Stimulated activated CD4-positive, alpha-beta T cell treated with anti-CD3 and anti-CD28 coated beads, Interleukin-1b, Interleukin-23, amount 100 ng/mL, for 4 hours (primary cell): ENCODE measurements around the gene SKI.

Source experiments
- DNase-seq, 2 donors: peaks; one replicate each; pipeline ENCODE4 v3.0.0-alpha.2; 2020; ENCODE audit warnings: low read depth in 2 of 2

Gene SKI

DNA sequence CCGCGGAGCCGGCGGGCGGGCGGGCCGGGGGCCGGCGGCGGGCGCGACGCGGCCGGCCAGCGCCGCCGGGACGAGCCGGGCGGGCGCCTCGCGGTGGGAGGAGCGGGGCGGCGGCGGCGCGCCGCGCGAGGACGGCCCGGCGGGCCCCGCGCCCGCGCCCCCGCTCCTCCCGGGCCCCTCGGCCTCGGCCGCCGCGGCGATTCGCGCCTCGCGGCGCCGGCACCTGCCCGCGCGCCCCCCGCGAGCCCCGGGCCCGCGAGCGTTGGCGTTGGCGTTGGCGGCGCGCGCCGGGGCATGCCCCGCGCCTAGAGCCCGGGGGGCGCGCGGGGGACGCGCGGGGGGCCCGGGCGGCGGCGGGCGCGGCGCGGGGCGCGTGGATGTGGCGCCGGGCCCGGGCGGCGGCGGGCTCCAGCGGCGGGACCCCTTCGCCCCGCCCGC, at the start of gene SKI:
TSS of gene SKI (plus strand) at position 163 of the 438 bp plus-strand sequence. CDS start 448 bp downstream, outside the sequence.
- no peak for DNase-seq

DNA sequence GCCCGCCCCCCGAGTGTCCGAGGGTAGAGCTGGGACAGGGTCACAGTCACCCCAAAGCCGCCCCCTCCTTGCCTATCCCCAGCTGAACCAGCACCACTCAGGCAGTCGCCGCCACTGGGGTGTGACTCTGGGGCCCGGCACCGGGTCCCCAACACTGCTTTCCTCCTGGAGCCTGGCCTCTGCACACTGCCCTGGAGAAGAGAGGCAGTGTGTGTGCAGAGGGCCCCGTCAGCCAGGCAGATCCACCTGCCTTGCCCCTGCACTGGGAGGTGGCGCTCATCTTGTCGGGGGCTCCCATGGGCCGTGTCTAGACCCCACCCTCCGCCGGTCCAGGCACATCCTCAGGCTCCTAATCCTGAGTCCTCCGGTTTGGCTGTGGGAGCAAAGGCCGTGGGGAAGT, 49.2 kb upstream of the SKI start:
- DNase-seq: no peak

DNA sequence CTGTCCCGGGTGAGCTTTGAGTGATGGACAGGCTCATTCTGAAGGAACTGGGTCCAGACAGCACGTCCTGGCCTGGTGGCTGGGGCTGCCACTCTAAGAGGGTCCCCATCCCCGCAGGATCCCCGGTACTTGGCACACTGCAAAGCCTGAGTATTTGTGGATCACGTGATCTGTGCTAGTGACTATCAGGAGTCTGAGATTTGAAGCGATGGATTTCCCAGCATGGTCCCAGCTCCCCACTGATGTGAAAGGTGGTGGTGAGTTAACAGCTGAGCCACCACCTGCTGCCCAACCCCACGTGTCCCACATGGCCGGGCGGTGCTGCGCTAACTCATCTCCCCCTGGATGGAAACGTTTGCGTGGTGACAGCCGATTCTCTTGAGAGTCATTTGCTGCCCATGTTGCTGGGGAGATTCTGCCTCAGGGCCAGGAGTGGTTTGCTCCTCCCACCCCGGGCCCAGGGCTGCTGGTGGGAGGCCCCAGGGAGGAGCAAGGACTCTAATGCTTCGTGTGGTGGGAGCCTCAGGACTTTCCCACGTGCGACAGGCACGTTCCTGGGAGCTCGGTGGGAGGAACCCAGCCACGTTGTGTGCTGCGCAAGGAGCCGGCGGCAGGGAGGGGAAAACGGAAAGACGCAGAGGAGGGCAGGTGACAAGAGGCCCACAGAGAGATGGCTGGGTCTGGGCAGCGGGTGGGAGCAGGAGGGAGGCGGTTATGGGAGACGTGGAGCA, 48.7 kb upstream of the SKI start:
- DNase-seq: no peak

DNA sequence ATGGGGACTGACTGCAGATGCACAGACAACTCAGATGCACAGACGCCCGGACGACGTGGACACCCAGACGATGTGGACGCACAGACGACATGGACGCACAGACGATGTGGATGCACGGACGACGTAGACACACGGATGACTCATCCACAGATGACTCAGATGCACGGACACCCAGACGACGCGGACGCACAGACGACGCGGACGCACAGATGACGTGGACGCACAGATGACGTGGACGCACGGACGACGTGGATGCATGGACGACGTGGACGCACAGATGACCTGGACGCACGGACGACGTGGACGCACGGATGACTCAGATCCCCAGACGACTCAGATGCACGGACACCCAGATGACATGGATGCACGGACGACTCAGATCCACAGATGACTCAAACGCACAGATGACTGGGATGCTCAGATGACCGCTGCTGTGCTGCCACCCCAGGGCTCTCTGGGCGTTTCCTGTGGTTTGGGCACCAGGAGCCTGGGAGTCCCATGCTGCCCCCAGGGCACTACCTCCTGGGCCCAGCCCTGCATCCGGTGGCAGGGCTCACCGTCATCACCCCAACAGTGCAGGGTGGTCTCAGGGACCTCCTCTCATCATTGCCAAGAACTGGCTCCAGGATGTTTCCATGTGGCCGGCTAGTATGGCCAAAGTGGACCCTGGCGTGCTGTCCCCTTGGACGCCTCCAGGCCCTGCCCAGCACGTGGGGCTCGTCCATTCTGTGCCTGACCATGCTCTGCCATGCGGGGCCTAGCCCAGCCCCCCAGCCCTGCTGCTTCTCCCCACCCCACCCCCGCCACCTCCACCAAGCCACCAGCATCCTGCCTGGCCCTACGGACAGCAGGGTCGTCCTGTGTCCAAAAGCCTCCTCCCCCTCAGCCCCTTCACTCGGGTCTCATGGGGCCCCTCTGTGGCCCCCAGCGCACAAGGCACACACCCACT, 47.5 kb upstream of the SKI start:
- DNase-seq: no peak

DNA sequence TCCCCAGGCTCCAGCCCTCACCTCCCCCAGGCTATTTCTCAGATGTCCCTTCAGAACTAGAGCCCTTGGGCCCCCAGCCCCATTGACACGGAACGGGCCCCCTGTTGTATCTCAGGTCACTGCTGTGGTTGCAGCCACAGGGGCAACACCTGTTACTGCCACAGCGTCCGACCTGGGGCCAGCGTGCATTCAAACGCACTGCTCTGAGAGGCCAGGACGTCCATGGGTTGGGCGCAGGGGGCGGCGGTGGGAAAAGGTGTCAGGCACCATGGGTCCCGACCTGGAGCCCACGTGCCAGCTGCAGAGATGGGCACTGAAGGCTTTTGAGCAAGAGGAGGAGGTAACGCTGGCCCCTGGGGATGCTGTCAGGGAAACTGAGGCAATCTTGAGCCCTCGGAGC, 46.8 kb upstream of the SKI start:
- DNase-seq: no peak

DNA sequence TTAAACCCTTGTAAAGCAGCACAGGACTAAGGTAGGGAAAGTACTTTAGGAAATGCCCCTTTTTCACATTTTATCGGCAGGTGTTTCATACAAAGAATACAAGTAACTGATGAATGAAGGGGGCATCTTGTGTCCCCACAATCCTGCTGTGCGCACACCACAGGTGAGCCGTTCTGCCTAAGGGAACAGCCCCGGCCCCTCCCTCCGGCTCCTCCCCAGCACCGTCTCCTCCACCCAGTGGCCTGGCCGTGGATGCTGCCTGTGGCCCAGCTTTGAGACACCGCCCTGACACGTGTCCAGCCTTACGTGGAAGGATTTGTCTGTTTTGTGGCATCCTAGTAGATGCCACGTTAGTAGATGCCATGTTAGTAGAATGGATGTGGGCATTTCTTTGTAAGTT, 46.4 kb upstream of the SKI start:
- no peak for DNase-seq

DNA sequence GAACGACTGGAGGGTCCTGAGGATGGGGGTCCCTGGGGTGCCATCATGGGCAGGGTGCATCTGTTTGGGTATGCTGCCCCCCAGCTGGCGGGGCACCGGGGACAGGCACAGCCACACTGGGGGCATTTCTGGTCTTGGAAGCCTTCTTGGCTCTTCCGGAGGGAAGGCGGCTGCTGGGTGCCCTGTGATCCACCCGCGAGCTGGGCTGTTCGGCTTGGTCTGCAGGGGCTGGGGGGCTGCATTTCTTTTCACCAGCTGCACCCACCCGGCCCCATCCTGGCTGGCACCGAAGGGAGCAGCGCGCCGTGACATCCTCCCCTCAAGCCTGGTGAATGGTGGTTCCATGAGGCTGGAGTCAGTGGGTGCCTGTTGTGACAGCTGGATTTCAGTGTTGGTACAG, 45.7 kb upstream of the SKI start:
- no peak for DNase-seq

DNA sequence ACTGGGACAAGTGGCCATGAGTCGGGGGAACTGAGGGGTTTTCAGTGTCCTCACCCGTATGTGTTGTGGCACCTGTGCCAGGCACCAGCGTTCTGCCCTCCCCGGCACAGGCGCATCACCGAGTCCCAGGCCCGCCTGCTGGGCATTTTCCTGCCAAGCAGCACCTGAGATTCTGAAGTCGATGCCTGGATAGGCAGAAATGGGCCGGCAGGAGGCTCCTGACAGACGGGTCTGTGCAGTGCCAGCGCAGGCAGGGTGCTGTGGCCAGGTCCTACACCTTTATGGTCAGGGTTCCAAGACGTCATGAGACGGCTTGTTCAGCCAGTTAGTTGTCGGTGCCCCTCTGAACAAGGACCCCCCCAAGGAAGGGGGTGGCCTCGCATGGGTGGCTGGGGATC, 44.2 kb upstream of the SKI start:
- no peak for DNase-seq

DNA sequence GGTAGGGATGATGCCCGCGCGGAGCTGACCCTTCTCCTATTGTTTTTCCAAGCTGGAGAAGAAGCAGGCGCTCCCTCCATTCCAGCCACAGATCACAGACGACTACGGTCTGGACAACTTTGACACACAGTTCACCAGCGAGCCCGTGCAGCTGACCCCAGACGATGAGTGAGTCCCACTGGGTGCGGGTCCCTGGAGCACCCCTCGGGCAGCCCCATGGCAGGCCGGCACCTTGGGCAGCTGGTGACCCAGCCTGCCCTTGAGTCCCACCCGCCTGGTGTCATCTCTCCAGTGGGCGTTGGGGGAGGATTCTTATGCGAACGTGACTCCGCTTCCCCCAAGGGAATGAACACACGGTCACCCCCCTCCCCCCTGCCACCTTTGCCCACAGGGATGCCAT, 43.6 kb upstream of the SKI start:
- DNase-seq: no peak

DNA sequence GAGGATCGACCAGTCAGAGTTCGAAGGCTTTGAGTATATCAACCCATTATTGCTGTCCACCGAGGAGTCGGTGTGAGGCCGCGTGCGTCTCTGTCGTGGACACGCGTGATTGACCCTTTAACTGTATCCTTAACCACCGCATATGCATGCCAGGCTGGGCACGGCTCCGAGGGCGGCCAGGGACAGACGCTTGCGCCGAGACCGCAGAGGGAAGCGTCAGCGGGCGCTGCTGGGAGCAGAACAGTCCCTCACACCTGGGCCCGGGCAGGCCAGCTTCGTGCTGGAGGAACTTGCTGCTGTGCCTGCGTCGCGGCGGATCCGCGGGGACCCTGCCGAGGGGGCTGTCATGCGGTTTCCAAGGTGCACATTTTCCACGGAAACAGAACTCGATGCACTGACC, 43.2 kb upstream of the SKI start:
- DNase-seq: no peak

DNA sequence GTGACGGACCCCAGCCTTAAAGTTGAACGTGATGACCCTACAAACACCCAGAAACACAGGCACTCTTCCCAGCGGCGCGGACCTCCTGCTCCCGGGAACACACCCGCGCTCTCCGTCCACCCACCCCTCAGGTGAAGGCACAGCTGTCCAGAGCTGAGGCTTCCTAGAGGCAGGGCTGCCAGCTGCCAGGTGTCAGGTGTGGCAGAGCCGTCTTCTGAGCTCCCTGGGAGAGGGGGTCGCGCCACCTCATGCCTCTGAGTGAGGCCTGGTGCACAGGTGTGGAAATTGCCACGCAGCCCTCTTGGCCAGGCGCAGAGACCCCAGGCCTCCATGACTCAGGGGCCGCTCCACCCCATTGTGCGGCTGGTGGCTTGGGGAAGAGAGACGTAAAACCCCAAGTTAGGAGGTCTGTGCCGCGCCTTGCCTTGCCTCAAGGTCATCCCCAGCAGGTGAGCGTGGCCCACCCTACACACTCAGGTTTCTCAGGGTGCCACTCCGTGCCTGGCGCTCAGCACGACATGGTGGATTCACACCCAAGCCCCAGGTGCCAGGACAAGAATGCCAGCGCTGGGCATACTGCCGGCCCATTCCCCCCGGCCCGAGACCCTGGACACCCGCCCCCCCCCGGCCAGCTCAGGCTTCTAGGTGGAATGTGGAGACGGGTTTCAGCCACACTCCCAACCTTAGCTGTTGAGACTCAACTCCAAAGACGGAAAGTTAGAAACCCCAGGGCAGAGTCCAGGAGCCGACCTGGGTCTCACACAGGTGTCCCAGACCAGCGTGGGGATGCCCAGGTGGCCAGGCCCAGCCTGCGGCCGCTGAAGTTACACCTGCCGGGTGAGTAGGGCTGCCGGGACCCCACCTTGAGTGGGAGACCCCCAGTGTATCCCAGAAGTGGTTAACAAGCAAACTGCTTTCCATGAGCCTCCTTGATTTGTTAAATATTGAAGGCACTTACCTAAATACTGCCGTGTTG, 42.0 kb upstream of the SKI start:
- no peak for DNase-seq

DNA sequence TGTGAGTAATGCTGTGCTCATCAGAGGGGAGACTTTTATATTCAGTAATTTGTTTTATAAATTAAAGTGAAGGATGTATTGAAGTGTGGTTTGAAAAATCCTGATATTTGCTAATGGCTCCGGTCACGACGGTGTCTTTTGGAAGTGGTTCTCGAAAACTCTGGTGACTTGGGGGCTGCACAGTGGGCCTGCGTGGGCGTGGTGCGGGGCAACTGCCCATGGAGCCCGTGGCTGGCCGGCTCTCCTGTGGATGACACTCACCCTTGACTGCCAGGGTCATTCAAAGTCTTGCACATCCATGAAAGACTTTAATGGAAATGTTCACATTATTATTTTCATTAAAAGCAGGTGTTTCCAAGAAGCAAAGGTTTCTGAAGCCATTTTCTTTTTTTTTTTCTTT, 41.2 kb upstream of the SKI start:
- DNase-seq: no peak

DNA sequence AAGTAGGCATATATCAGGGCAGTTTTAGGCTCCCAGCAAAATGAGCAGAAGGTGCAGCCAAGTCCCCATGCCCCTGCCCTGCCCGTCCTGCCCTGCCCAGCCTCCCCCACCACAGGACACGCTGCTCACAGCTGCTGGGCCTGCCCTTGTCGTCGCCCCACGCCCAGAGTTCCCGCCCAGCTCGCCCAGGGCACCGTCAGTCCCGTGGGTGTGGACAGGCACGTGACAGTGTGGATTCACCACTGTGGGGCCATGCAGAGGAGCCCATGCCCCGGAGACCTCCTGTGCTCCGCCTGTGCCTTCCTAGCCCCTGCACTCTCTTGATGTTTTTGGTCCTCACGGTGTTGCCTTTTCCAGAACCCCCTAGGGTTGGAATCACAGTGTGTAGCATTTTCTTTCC, 40.5 kb upstream of the SKI start:
- no peak for DNase-seq

DNA sequence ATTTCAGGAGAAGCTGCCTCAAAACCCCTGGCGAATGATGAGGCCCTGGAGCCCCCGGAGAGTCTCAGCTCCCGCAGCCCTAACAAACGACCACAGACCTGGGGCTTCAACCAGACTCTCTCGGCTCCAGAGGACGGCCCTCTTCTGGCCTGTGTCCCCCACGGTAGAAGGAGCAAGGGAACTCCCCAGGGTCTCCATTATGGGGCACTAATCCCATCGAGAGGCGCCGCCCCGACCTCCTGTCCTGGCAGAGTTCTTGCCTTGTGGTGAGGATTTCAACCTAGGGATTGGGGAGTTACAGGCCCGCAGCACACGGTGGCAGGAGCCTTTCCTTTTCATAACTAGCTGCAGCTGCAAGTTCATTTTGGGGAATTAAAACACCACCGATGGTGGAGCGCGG, 39.8 kb upstream of the SKI start:
- no peak for DNase-seq

DNA sequence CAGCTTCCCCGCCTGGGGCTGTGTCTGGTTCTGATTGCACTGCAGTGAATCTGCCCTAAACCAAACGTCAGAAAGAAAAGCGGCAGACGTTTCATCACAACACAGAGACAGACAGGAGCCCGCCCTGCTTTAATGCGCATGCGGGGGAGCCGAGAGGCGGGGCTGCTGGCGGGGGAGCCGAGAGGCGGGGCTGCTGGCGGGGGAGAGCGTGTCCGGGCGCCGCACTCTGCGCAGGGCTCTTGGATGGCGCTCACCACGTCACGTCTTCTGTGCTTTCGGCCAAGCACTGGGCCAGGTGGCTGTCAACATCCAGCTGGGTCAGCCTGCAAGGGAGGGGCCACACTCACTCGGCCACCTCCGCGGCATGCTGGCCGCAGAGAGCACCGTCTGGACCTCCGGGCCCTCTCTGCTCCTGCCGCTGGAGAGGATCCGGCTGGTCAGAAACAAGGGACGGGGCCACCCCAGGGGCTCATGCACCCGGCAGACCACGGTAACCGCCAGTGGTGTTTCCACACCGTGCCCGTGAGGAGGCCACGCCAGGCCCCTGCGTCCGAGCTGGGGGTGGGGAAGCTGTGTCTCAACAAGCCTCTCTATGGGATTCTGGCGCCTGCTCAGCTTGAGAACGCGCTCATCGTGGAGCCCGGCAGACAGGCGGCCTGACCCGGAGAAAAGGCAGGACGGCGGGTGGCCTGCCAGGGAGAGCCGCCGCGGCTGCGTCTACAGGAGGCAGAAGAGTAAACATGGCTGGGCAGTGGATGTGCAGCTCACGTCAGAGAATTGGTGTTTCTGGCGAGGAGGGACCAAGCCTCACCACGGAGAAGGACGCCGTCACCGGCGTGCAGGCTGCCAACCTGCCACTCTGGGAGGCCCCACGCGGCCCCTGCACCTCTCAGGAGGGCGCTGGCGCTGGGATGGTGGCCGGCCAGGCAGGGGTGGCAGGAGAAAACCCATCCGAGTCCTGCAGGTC, 38.4 kb upstream of the SKI start:
- peak; percentile 83 to 85 for DNase-seq

DNA sequence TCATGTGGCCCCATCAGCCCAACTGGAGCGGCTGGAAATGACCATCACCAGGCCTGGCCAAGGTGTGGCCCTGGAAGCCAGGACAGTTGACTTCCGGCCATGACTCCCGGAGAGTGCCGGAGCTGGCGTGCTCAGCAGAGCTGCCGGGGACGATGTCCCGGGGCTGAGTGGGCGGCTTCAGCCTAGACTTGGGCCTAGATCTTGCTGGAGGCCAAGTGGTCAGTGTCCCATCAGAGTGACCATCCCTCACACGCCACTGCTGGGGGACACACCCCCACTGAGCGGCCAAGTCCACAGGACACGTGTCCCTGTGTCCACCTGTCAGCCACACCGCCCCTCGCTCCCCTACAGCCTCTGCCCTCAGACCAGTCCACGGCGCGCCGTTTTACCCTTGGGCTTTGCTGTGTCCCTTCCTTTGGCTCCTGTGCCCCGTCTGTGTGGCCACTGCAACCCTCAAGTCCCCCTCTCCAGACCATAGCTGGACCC, 37.6 kb upstream of the SKI start:
- no peak for DNase-seq

DNA sequence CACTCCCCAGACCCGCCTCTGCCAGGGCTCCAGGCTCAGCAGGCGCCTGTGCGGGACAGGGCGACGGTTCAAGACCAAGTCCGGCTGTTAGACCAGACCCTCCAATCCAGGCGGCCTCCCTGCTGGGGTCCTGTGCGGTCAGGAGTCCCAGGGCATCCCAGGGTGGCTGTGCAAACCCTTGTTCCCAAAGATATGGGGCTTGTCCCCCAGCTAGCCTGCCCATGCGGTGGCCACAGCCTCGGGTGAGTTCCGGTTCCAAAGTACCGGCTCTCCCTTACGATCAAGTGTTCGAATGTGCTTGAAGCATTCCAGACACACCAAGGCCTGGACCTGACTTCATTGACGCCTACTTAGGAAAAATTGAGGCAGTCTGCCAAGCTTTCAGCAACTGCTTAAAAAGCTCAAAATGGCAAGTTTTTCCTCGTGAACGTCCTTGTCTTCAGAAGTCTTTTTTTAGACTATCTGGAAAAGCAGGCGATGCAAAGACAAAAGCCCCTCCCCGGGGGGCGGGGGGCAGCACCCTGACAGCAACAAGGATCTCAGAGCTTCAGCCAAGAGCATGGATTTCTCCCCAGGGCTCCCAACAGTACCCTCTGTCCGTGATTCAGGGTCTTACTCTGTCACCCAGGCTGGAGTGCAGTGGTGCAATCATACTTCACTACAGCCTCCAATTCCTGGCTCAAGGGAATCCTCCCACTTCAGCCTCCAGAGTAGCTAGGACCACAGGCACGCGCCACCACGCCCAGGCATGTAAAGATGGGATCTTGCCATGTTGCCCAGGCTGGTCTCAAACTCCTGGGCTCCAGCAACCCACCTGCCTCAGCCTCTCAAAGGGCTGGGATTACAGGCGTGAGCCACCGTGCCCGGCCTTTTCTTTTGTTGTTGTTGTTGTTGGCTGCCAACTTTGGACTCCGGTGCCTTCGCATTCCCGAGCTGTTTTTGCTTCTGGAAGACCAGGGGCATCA, 35.8 kb upstream of the SKI start:
- no peak for DNase-seq

DNA sequence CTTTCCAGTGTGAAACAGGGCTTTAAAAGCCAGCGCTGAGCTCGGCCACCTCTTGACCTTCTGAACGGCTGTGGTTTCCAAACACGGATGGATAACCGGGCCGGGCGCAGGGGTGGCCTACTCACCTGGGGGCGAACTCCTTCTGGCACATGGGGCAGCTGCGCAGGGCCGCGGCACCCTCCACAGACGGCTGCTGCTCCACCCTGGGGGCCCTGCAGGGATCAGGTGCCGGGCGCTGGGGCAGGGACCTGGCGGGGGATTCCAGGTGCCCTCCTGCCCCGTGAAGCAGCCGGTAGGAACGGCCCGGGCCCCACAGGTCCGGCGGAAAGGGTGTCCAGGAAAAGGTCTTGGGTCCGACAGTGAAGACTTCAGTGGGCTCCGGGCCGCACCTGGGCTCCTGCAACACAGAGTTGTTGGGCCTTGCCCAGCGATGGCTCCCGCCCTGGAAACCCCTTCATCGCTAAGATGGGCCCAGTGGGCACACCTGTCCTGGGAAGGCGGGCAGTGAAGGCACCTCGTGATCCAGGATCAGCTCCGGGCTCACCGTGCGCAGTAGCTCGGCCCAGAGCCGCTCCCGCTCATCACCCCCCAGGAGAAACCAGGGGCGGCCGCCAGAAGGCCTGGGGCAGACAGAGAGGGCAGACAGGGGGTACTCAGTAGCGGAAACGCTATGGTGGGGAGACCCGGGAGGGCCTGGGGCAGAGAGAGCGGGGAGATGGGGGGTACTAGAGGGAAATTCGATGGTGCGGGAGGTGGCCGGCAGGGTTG, 34.4 kb upstream of the SKI start:
- DNase-seq: no peak
